Measurements from ENCODE around the gene RPS15.

GRCh38 chr19:1455336-1456120 lies 17.3 kb downstream of the RPS15 start:
- TF ChIP-seq, protein P1, sequence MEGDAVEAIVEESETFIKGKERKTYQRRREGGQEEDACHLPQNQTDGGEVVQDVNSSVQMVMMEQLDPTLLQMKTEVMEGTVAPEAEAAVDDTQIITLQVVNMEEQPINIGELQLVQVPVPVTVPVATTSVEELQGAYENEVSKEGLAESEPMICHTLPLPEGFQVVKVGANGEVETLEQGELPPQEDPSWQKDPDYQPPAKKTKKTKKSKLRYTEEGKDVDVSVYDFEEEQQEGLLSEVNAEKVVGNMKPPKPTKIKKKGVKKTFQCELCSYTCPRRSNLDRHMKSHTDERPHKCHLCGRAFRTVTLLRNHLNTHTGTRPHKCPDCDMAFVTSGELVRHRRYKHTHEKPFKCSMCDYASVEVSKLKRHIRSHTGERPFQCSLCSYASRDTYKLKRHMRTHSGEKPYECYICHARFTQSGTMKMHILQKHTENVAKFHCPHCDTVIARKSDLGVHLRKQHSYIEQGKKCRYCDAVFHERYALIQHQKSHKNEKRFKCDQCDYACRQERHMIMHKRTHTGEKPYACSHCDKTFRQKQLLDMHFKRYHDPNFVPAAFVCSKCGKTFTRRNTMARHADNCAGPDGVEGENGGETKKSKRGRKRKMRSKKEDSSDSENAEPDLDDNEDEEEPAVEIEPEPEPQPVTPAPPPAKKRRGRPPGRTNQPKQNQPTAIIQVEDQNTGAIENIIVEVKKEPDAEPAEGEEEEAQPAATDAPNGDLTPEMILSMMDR (IDR thresholded peaks at IDR 0.05): no peak
- TF ChIP-seq POLR2A (IDR thresholded peaks at IDR 0.05): no peak

All from body of pancreas (tissue), 4 donors.